GM10266 (cell line): ENCODE measurements around the gene ENG.

Experiments used
- DNase-seq: peaks from one replicate; pipeline ENCODE4 v3.0.0; 2012; ENCODE audit errors: extremely low spot score
- TF ChIP-seq, protein P1 (sequence below): IDR thresholded peaks from 2 replicates; pipeline ENCODE4 v1.5.1; 2012; ENCODE audit warnings: mild to moderate bottlenecking, low read depth; ENCODE audit not compliant: control insufficient read depth, insufficient read depth; ENCODE audit errors: missing control alignments

ENG gene

DNA sequence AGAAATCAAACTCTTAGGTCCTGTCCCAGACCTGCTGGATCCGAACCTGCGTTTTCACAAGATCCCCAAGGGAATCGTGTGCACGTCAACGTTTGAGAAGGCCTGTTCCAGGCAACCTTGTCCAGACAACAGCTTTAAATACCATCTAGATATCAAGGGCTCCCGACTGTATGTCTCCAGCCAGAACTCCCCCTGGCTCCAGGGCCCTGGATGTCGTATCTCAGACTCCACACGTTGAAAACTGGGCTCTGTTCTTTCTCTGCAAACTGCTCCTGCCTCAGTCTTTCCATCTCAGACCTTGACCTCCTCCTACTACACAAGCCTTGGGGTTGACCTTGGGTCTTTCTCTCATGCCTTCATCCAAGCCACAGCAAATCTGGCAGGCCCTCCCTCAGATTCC is 5.8 kb upstream of the ENG start:
- TF ChIP-seq, protein P1, sequence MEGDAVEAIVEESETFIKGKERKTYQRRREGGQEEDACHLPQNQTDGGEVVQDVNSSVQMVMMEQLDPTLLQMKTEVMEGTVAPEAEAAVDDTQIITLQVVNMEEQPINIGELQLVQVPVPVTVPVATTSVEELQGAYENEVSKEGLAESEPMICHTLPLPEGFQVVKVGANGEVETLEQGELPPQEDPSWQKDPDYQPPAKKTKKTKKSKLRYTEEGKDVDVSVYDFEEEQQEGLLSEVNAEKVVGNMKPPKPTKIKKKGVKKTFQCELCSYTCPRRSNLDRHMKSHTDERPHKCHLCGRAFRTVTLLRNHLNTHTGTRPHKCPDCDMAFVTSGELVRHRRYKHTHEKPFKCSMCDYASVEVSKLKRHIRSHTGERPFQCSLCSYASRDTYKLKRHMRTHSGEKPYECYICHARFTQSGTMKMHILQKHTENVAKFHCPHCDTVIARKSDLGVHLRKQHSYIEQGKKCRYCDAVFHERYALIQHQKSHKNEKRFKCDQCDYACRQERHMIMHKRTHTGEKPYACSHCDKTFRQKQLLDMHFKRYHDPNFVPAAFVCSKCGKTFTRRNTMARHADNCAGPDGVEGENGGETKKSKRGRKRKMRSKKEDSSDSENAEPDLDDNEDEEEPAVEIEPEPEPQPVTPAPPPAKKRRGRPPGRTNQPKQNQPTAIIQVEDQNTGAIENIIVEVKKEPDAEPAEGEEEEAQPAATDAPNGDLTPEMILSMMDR, result no peak
- DNase-seq, result no peak

DNA sequence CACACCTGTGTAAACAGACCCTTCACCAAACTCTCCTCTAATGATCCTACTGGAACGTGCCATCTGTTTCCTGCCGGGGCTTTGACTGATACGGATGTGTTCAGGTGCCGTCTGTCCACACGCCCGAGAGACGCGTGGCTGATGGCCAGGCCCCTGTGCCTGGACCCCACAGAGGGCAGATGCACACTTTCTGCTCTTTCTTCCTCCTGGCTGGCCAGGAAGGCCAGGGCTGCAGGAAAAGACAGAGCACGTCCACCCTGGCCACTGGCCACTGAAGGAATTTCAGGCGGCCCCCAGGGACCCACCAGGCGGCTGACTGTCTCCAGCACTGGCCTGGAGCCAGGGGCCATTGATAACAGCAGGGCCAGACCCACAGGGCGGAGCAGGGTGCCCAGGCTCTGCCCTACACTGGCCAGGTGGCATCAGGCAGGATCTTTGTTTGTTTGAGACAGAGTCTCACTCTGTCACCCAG is 3.6 kb upstream of the ENG start:
- TF ChIP-seq, protein P1, result no peak
- DNase-seq, result no peak

DNA sequence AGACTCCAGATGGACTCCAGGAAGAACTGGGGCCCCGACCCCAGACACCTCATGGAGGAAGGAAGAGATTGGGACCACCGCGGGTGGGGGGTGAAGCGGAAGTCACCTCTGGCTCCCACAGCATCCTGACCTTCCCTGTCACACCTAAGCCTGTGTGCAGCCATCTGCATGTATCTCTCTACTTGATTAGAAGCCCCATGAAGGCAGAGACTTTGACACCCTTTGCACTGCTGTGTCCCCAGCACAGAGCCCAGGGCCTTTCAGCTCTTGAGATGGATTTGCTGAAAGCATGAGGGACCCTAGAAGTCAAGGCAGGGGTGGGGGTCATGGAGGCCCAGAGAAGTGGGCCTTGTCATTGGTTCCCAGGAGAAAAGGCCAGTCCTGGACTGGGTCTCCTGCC is 2.8 kb upstream of the ENG start:
- no peak for DNase-seq
- TF ChIP-seq, protein P1, result no peak

DNA sequence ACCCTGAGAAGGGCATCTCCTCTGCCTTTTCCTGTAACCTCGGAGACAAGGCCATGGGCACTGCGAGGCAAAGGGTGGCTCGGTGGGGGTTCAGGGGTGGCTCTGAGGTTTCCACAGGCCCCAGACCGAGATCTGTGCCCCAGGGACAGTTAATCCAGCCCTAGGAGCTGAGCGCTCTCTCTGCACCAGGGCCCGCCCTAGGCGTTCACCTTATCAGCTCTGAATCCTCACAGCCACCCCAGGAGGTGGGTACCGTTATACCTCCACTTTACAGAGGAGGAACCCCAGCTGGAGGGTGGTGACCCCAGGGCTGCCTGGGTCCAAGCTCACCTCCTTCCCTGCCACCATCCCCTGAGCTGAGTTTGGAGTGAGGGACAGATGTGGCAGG is 2.3 kb upstream of the ENG start:
- TF ChIP-seq, protein P1, result no peak
- DNase-seq, result no peak

DNA sequence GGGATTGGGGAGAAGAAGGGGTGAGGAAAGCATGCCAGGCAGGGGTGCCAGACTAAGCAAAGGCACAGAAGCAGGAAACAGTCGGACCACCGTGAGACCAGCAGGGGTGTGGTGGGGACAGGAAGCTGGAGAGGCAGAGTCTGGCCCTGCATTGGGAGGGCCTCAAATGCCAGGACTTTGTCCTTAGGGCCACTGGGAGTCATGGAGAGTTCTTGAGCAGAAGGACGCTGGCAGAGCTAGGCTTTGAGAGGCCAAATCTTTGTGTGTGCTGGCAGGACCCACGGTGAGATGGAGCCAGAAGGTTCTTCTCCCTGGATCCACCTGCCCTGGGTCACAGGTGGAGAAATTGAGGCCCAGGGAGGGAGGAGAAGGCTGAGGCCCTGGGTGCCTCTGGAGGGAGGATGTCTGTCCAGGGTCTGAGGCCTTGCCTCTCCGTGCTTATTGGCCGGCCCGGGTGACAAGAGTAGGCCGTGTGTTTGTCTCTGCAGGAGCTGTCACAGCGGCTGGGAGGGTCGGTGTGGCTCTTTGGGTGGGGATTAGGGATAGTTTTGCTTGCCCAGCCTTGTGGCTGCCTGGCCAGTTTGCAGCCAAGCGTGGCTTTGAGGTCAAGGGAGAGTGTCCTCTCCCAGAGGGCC is 1.8 kb upstream of the ENG start:
- TF ChIP-seq, protein P1, result no peak
- no peak for DNase-seq

DNA sequence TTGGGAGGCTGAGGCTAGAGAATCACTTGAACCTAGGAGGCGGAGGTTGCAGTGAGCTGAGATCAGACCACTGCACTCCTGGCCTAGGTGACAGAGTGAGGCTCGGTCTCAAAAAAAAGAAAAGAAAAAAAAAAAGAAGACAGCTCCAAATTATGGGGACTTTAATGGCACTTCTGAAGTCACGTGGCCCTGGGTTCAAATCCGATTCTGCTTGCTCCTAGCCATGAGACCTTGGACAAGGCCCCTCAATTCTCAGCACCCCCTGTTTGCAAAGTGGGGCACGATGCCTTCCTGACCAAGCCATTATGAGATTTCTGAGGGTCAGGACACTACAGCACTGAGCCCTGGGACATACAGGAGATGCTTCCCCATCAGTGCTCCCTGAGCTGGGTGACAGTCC is 1.1 kb upstream of the ENG start:
- DNase-seq, result no peak
- TF ChIP-seq, protein P1, result no peak

DNA sequence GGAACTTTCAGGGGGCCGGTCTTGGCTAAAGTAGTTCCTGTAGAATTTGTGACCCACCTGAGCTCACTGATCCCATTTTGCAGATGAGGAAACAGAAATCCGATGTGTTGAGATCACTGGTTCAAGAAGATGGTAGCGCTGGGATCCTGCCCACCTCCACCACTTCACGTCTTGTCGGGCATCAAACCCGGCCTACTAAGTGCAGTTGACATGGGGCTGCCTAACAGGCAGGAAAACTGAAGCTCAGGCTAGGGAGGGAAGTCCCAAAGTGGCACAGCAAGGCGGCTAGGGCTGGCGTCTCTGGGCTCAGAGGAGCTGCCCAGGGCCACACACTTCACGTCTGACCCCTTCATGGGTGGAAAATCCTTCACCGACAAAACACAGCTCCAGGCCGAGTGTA is 502 bp upstream of the ENG start:
- no peak for DNase-seq
- TF ChIP-seq, protein P1, result no peak
